Cerebellar nuclear complex (tissue), 1 donor: ENCODE results near the gene STK35.

Experiments
- DNase-seq, 2 experiments: peaks; one replicate each; lab custom pipeline; 2025; lab: John Stamatoyannopoulos, UW

Gene STK35

DNA sequence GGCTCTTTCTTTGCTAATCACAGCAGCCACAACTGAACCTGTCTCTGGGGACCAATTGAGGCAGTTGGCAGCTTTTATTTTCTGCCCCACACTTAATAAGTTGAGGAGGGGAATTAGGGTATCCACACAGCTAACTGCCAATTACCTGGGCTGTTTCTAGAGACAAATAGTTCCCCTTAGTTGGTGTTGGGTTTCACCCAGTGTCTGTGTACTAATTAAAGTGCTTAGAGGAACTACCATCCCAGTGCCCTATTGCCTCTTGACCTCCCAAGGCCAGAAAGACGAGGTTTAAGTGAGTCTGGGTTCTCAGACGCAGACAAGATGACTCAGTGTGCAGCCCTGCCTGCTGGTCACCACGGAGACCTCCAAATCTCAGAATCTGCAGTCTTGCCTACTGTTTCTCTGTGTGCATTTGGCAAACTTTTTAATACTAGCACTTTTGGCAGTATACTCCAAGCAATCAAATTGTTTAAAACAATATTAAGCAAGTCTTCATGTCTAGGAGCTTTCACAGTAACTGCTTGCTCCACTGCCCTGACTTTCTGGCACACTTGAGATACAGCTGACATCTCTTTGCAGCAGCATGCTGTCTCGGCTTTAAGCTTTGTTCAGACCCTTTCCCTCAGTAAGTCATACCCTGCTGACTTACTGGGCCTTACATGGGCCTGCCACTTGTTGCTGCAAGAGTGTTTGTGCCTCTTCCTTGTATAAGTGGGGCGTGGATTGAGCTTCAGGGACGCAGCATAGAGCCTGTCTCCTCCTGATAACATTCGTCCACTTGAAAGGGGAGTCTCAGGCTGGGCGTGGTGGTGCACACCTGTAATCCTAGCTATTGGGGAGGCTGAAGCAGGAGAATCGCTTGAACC lies 31.9 kb downstream of the STK35 start:
- no peak for DNase-seq

DNA sequence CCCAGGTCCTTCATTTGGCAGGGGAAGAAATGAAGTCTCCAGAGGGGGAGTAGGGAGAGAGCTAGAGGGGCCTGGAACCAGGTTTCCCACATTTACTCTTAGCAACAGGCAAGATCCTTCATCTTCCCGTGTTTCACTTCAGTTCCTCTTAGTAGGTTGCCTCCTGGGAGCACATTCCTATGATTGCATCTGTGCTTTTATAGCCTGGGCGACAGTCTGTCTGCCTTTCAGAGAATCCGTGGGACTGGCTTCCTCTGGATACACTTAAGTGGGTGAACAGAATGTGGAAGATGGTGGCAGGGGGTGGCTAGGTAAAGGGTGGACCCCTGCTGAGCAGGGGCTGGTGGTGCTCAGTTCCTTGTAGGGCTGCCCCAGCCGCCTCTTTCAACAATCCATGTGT lies 33.4 kb downstream of the STK35 start:
- DNase-seq = no peak

DNA sequence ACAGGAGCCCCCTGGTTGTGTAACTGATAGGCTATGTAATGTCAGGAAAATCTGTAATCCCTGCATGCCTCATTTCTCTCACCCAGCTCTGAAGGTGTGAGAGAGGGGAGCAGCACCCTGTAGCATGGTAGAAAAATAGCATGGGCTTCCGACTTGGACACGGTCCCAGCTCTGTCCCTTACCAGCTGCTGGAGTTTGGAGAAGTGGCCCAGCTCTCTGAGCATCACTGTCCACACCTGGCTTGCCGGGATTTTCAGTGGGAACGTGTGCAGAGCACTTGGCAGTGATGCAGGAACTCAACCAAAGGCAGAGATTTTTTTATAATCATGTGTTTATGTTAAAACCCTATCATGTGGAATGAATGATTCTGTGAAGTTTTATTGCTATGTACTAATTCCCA lies 34.6 kb downstream of the STK35 start:
- DNase-seq = no peak

DNA sequence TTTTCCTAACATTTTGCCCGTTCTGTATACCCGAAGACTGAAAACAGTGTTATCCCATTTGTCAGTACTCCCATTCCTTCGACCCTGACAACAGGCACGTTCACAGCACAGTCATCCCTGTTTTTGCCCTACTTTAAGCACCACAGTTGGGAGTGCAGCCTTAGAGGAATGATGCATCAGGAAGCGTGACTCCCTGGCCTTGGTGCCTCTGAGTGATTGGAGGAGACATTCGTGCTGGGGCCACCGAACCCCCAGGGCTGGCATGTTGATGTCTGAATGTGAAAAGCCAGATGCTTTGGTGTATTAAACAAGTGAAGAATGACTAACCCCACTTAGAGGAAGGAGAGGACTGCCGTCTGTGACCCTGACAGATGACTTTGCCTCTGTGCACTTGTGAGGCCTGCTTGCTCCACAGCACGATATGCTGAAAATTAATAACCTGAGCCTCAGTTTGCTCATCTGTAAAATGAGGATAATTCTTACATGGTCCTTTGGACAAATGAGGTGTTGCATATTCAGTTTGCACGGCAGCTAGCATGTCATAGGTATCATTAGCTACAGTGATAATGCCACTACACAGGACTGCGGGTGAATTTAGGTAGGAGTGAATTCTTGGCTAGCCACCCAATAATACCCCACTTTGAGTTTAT lies 36.0 kb downstream of the STK35 start:
- no peak for DNase-seq

DNA sequence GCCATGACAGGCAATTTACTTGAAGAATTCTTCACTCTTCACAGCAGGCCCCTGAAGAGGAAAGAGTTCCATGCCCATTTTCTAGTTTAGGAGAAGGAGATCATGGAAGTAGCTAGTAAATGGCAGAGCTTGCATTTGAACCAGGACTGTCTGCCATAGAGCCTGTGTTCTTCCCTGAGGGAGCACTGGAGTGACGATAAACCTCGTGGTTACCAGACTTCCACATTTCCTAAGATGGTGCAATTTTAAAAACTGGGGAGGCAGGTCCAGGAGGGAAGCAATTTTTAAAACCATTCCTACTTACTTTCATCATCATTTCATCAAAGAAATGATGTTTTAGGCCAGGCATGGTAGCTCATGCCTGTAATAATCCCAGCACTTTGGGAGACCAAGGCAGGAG lies 36.8 kb downstream of the STK35 start:
- no peak for DNase-seq

DNA sequence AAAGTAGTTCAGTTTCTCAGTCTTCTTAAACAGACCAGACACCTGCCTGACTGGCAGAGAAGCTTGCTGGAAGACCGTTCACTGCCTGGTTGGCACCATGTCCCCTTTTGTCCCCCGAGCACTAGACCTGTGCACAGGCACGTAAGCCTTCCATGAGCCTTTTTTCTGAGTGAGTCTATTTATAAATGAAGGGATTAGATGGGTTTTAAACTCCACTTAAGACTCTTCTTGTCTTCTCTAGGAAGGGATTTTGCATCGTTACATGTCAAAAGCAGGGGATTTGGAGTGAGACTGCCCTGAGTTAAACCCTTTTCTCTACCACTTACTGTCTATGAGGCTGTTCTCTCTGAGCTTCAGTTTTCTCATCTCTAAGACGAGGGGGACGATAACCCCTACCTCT lies 37.6 kb downstream of the STK35 start:
- no peak for DNase-seq

DNA sequence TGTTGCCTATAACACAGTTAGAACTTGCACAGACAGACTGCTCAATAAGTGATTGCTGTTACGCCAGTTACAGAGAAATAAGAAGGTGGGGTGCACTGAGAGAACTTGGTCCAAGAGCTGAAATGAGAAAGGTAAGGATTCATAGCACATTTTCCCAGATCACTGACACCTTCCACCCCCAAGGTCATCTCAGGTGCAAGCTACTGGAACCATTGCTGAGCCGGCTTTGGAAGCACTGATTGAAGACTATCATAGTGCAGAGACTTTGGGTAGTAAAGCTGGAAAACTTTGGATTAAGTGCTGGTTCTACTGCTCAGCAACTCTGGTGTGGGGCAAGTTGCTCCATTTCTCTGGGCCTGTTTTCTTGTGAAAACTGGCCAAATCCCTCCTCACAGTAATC lies 38.1 kb downstream of the STK35 start:
- no peak for DNase-seq

DNA sequence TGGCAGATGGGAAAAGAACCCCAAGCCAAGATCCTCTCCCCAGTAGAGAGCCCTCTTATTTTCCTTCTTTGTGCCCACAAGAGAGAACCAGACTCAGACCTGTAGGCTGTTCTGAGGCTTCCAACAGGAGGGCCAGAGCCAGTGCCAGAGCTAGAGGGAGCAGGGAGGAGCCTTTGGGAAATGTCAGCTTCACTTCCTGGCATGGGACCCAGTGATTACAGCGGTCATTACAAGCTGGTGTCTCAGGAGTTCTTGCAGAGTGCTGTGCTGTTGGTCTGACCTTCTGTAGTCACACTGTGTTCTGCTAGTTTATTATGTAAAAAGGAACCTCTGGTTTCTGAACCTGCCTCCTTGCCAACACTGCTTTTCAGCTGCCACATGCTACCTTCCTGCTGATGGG lies 38.9 kb downstream of the STK35 start:
- DNase-seq = peak in 1 of 2 experiments; percentile 65

DNA sequence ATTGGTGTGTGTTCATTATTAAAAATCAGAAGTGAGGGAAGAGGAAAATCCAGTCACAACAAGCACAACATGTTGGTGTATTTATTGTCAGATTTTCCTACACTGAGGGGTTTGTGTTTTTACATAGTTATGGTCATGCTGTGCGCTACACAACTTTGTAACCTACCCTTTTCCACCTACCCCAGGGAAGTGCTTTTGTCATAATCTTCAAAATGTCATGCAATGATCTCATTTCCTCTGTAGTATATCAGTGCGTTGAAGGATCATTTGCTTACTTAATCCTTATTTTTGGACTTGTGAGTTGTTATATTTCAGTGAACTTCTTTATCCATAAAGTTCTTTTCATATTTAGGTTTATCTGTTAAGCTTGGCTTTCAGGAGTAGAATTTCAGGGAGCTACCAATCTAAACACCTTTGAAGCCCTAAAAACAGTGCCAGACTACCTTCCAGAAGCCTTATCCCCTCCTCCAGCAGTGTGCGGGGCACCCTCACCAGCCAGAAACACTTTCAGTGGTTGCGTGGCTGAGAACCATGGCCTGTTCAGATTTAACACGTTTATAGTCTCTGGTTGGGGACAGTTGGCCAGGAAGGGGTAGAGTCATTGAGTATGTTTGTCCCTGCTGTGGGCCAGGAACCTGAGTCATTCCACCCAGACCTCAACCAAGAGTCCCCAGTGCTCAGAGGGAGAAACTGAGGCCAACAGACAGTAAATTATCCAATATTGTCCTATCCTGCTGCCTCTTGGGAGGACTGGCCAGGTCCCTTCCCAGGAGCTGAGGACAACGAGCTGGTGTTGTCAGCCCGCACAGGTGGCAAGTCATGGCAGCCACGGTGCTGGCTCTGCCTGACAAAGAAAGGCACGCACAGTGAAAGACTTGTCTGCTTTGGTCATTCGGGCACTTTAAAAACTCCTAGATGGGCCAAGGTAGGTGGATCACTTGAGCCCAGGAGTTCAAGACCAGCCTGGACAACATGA lies 40.3 kb downstream of the STK35 start:
- DNase-seq = no peak

DNA sequence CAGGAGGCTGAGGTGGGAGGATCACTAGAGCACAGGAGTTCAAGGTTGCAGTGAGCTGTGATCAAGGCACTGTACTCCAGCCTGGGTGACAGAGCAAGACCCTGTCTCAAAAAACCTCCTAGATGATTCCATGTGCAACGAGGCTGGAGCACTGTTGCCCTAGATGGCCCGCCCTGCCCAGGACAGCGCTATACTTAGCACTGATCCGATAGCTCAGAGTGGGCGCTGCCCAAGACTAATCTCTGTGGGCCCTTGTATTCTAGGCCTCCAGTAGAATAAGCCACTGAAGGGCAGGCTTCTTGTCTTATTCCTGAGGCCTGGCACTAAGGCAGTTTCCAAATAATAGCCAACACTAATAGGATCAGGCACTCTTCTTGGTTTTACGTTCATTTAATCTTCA lies 41.0 kb downstream of the STK35 start:
- DNase-seq = no peak

DNA sequence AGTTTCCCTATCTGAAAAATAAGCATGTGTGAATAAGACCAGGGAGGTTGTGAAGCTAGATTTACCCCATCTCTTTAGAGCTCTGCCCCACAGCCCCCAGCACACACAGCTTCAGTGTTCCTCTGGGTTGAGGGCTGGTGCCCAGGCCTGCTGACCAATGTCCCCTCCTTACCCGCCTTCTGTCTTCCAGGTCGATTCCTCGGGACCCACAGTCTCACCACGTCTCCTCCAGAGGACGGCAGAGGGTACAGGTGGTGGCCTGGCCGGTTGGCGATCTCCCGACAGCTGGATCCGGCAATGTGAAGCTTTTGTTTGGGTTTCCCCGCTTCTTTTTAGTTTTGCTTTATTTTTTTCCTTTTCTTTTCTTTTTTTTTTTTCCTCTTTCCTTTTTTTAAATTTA lies 42.0 kb downstream of the STK35 start:
- DNase-seq = no peak

DNA sequence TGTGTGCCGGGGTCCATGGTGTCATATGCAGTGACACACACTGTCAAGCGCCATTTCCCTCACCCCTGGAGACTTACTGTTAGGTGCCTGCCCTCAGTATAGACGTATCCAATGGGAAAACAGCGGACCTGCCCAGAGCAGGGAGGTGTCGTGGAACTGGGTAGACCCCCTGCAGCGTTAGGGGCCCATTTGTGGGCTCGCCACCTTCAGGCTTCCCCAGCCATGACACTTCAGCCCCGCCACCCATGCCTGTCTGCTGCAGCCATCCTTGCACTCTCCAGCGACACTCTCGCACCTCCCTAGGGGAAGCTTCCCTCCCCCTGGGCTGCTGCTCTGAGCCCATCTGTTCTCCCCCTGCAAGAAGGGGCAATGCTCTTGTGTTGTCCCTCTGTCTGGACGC lies 43.2 kb downstream of the STK35 start:
- DNase-seq = no peak

DNA sequence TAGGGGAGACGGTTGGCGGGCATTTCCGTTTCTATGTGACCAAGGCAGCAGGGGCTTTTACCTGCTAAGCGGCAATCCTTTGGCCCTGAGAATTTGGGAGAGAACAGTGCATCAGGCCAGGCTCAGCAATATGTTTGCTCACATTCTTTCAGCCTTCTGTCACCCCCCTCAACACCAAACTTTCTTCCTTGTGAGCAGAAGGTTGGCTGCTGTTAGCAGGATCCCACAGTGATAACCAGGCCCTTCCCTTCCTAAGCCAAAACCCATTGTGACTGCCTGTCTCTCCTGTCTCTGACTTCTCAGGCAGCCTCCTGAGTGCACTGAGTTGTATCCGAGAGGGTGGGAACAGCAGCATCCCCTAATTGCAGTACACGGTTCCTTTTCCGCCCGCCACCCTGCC lies 43.7 kb downstream of the STK35 start:
- DNase-seq = no peak

DNA sequence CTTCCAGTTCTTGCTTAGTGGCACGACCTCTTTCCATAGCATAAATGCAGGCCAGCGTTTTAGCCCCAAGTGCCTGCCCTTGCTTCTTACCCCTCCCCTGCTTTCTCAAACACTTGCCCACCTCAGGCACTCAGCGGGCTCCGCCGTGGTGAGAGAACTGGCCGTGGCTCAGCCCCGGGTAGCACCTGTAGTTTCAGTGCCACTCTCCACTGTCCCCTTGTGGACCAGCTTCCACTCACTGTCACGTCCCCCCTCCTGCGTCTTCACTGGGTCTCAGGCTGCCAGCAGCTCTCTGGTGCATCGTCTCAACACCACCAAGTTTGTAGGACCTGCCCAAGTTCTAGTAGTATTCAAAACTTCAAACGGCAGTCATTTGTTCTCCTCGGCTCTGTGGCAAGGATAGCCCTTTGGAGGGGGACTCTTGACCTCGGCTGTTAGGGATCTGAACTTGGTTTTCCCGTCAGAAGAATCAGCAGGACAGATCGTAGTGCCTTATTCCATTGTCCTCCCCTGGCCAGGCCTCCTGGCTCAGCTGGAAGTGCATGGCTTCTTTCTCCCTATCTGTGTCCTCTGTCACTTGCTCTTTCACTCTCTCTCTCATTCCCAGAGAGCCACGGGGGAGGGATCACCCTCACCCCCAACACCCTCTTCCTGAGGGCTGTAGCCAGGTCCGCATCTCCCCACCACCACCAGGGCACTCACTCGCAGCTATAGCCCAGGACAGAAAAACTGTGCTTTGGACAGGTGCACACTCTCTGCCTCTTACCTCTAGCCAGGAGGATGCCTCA lies 44.6 kb downstream of the STK35 start:
- DNase-seq = no peak

DNA sequence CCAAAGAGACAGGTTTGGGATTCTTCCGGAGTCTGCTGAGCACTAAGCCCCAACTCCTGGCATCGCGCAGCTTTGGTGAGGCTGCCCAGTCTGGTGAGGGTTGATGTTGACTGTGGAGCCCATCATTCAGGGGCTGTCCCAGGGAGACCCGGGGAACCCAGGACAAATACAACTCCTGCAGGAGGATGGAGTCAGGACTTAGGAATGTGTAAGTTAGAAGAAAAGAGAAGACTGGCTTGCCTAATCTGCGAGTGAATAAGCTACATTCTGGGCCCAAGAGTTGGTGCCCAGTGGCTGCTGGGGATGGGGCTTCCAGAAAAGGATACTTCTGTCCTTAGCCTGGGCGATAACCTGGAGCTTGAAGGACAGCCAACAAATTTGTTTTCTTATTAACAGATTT lies 47.9 kb downstream of the STK35 start:
- no peak for DNase-seq

DNA sequence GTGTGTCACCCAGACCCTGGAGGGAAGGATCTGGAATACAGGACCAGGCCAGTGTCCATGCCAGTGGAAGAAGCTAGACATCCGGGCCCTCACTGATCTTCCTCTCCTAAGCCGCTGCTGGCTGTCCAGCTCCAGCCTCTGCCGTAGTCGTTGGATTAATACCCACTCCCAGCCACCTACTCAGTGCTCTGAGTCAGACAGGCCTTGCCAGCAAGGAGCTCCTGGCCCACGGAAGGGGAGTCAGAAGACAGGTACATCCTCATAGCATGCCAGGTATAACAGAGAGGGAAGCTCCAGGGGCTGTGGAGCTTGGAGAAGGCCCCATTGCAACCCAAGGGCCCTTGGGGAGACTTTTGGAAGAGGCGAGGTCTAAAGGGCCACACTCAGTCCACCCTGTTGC lies 49.0 kb downstream of the STK35 start:
- DNase-seq = no peak

DNA sequence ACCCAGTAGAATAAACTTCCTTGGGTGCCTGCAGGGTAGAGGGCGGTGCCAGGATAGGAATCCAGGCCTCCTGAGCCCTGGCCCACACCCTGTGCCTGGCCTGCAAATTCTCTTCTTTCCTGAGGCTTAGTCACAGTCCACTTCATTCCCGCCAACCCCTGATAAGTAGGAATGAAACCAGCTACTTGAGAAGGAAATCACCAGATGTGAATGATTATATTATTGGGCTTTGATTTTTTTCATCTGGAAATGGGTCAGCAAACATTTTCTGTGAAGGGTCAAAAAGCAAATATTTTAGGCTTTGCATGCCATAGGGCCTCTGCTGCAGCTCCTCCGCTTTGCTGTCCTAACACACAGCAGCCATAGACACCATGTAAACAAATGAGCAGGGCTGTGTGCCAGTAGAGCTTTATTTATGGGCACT lies 50.2 kb downstream of the STK35 start:
- DNase-seq = no peak

DNA sequence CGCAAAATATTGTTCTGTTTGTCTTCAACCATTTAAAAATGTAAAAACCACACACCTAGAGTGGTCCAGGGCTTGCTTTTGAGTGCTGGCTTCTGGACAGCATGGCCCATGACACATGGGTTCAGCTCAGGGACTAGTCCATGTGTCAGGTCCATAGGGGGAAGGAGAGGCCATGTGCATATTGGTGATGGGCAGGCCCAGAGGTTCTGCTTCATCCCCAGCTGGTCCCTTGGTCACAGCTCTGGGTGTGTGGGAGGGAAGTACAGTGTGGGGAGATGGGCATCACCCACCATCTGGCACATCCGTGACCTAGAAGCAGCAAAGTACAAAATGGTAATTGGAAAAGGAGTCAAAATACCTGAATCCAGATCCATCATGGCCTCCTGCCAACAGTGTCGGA lies 50.7 kb downstream of the STK35 start:
- no peak for DNase-seq

DNA sequence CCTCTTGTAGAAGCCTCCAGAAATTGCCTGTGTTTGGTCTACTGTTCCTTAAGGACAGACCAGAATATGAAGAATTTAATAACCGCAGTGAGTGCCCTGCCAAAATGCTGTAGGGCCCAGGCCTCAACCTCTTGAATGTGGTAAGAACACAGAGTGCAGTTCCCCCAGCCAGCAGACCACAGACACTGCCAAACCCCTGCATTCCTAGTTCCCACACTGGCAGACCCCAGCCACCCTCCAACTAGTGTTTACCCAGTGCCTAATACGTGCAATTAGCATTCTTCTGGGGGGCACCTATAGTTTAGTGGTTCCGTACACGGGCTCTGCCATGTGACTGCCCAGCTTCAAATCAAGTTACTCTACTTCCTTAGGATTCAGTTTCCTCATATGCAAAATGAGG lies 51.7 kb downstream of the STK35 start:
- DNase-seq = no peak

DNA sequence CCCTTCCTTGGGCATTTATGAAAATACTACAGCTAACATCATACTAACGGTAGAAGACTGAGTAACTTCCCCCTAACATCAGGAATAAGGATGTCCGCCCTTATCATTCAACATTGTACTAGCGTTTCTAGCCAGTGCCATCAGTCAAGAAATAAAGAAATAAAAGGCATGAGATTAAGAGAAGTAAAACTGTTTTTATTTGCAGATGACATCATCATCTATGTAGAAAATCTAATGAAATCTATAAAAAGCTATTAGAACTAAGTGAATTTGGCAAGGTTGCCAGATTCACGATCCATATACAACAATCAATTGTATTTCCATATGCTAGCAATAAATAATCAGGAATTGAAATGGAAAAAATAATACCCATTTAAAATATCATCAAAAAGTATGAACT lies 54.6 kb downstream of the STK35 start:
- no peak for DNase-seq
